Measurements from ENCODE around the gene NRSN1. TPM values are rescaled to one million over a fixed set of nuclear protein-coding genes. Genes with fewer than 3 reads are reported as not detected.

NRSN1 gene
- total RNA-seq, 2 donors from 2014 or later, result not detected

DNA sequence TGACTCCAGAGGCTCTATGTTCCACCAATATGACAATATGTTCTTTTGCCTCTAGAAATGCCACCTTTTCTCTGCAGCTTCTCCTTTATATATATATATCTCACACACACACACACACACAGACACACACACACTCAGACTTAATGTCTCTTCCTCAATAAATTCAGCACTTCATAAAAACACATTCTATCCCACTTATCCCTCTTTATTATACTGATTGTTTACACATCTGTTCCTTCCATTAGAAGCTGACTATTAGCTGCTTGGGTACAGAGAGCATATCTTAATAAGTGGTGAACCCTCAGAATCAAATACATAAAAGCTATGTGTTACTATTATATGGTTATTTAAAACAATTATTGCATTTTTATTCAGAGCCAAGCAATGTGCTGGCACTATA lies 23.3 kb downstream of the NRSN1 start:
- DNase-seq (no peak), ATAC-seq (no peak)
- TF ChIP-seq POLR2A (IDR thresholded peaks at IDR 0.05), result no peak
- TF ChIP-seq, protein P1, sequence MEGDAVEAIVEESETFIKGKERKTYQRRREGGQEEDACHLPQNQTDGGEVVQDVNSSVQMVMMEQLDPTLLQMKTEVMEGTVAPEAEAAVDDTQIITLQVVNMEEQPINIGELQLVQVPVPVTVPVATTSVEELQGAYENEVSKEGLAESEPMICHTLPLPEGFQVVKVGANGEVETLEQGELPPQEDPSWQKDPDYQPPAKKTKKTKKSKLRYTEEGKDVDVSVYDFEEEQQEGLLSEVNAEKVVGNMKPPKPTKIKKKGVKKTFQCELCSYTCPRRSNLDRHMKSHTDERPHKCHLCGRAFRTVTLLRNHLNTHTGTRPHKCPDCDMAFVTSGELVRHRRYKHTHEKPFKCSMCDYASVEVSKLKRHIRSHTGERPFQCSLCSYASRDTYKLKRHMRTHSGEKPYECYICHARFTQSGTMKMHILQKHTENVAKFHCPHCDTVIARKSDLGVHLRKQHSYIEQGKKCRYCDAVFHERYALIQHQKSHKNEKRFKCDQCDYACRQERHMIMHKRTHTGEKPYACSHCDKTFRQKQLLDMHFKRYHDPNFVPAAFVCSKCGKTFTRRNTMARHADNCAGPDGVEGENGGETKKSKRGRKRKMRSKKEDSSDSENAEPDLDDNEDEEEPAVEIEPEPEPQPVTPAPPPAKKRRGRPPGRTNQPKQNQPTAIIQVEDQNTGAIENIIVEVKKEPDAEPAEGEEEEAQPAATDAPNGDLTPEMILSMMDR (IDR thresholded peaks at IDR 0.05), result no peak
- H3K27me3 ChIP-seq, result no peaks in the 10 kb centered on the region
- H3K27ac ChIP-seq, result no peak overlapping the region
- H3K4me1 ChIP-seq, result no peaks in the 10 kb centered on the region
- H3K4me3 ChIP-seq, result no peak overlapping the region
- no peaks in the 10 kb centered on the region for H3K36me3 ChIP-seq (replicated peaks in 1 of 2; ENCODE audit: insufficient read depth in 1 of 2, low read depth in 2 of 2)
- intact Hi-C loops (cut with DNase I), result no loop called here
- no peaks in the 10 kb centered on the region for H3K9me3 ChIP-seq

GRCh38 chr6:24149836-24150235 lies 23.8 kb downstream of the NRSN1 start:
- WGBS, 2 donors, result 31 to 35% methylated on average over 3 of the region's 3 CpGs
- Histone ChIP-seq H3K4me3 (no peak overlapping the region), H3K27me3 (no peaks in the 10 kb centered on the region), H3K9me3 (no peaks in the 10 kb centered on the region), H3K36me3 (replicated peaks in 1 of 2; ENCODE audit: insufficient read depth in 1 of 2, low read depth in 2 of 2) (no peaks in the 10 kb centered on the region), H3K4me1 (no peaks in the 10 kb centered on the region), H3K27ac (no peak overlapping the region)
- no peak for DNase-seq
- TF ChIP-seq, protein P1 (IDR thresholded peaks at IDR 0.05), result no peak
- TF ChIP-seq POLR2A (IDR thresholded peaks at IDR 0.05), result no peak
- ATAC-seq, result no peak
- intact Hi-C loops (cut with DNase I), result no loop called here

GRCh38 chr6:24152014-24152413 lies 26.0 kb downstream of the NRSN1 start:
- Histone ChIP-seq H3K4me1 (no peaks in the 10 kb centered on the region), H3K27ac (no peak overlapping the region), H3K27me3 (no peaks in the 10 kb centered on the region), H3K4me3 (no peak overlapping the region), H3K9me3 (no peaks in the 10 kb centered on the region), H3K36me3 (replicated peaks in 1 of 2; ENCODE audit: insufficient read depth in 1 of 2, low read depth in 2 of 2) (no peaks in the 10 kb centered on the region)
- TF ChIP-seq, protein P1 (IDR thresholded peaks at IDR 0.05), result no peak
- TF ChIP-seq POLR2A (IDR thresholded peaks at IDR 0.05), result no peak
- WGBS, 2 donors, result 67 to 94% methylated on average over 1 of the region's 1 CpG
- intact Hi-C loops (cut with DNase I), result no loop called here
- ATAC-seq (no peak), DNase-seq (no peak)

- Histone ChIP-seq H3K36me3 (replicated peaks in 1 of 2; ENCODE audit: insufficient read depth in 1 of 2, low read depth in 2 of 2) (no peaks in the 10 kb centered on the region), H3K4me1 (no peaks in the 10 kb centered on the region), H3K9me3 (no peaks in the 10 kb centered on the region), H3K27me3 (no peaks in the 10 kb centered on the region), H3K27ac (no peak overlapping the region), H3K4me3 (no peak overlapping the region)
- intact Hi-C loops (cut with DNase I), result no loop called here
- TF ChIP-seq, protein P1 (IDR thresholded peaks at IDR 0.05), result no peak
- no peak for TF ChIP-seq POLR2A (IDR thresholded peaks at IDR 0.05)
- no peak for DNase-seq
- ATAC-seq, result no peak
Measured at GRCh38 chr6:24154121-24154520, 28.1 kb downstream of the NRSN1 start.

DNA sequence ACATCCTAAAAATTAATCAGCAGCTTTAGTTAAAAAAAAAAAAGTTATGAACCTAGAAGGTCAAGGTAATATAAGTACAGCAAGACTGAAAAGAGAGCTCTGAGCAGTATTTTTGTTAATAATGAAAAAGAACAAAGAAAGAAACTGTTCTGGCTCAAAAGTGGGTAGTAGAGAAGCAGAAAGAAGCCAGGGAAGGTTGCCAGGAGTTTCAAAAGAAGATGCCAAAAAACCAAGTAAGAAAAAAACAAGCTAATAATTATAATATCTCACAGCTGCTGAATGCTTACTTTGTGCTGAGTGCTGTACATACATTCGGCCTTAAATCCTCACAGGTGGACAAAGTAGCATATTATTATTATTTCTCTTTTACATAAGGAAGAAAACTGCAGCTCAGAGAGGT lies 31.9 kb downstream of the NRSN1 start:
- Histone ChIP-seq H3K4me1 (no peaks in the 10 kb centered on the region), H3K9me3 (no peaks in the 10 kb centered on the region), H3K36me3 (replicated peaks in 1 of 2; ENCODE audit: insufficient read depth in 1 of 2, low read depth in 2 of 2) (no peaks in the 10 kb centered on the region), H3K4me3 (no peak overlapping the region), H3K27me3 (no peaks in the 10 kb centered on the region), H3K27ac (no peak overlapping the region)
- ATAC-seq (no peak), DNase-seq (no peak)
- TF ChIP-seq, protein P1 (IDR thresholded peaks at IDR 0.05), result no peak
- no peak for TF ChIP-seq POLR2A (IDR thresholded peaks at IDR 0.05)
- intact Hi-C loops (cut with DNase I), result no loop called here
- WGBS, 2 donors, result 14 to 23% methylated on average over 1 of the region's 1 CpG

Measured in body of pancreas (tissue), 4 donors.